K562 (cell line): ENCODE measurements around the gene RGL2. TPM values are rescaled to one million over a fixed set of nuclear protein-coding genes. Genes with fewer than 3 reads are reported as not detected.

Experiments
- ARID4B ChIP-seq: sonication (generic); formaldehyde crosslinking; IDR thresholded peaks from 2 replicates; pipeline ENCODE4 v1.8.0; 2022; ENCODE audit warnings: mild to moderate bottlenecking, missing genetic modification reagents
- E2F5 ChIP-seq: sonication (generic); formaldehyde crosslinking; IDR thresholded peaks from 2 replicates; pipeline ENCODE4 v1.8.0; 2022; ENCODE audit warnings: mild to moderate bottlenecking, missing genetic modification reagents
- HSF4 ChIP-seq: fragments of 250-450 bp; sonication (Bioruptor Pico); IDR thresholded peaks from 2 replicates; pipeline ENCODE4 v2.1.2; 2022; ENCODE audit warnings: mild to moderate bottlenecking, moderate library complexity, borderline replicate concordance
- KDM1A ChIP-seq, 2 experiments: fragments of 450-650 bp; IDR thresholded peaks; 2 replicates each; pipeline ENCODE4 v1.6.1; 2016; ENCODE audit warnings: mild to moderate bottlenecking in 2 of 2
- RAD21 ChIP-seq, 2 experiments: fragments of 250-450 bp in 1 of 2; fragments of 450-650 bp in 1 of 2; sonication (Bioruptor Pico) in 1 of 2; formaldehyde crosslinking in 1 of 2; IDR thresholded peaks in 1 of 2; conservative IDR thresholded peaks in 1 of 2; 2 replicates each; pipeline versions ENCODE4 v1.4.0 to v1.8.0; 2020 to 2022; ENCODE audit warnings: mild to moderate bottlenecking in 2 of 2, moderate library complexity in 1 of 2
- SMARCE1 ChIP-seq: fragments of 450-650 bp; IDR thresholded peaks from 2 replicates; pipeline ENCODE4 v1.7.1; 2016; ENCODE audit warnings: mild to moderate bottlenecking
- ZBTB40 ChIP-seq, 2 experiments: fragments of 450-650 bp in 1 of 2; sonication (generic) in 1 of 2; formaldehyde crosslinking in 1 of 2; IDR thresholded peaks; 2 replicates each; pipeline versions ENCODE4 v1.7.1 to v1.9.0; 2016 to 2022; ENCODE audit warnings: inconsistent platforms in 1 of 2, mild to moderate bottlenecking in 1 of 2, missing genetic modification reagents in 1 of 2
- ZKSCAN8 ChIP-seq: fragments of 200-800 bp; sonication (Bioruptor generic); IDR thresholded peaks from 2 replicates; pipeline ENCODE4 v1.6.1; 2016; ENCODE audit warnings: missing genetic modification characterization, missing compliant biosample characterization
- ZNF740 ChIP-seq, 3 experiments: fragments of 200-800 bp in 1 of 3; sonication (Bioruptor generic) in 1 of 3; sonication (generic) in 1 of 3; formaldehyde crosslinking in 1 of 3; IDR thresholded peaks; 2 replicates each; pipeline versions ENCODE4 v1.6.1 to v1.8.0; 2016 to 2022; ENCODE audit warnings: mild to moderate bottlenecking in 2 of 3, missing compliant biosample characterization in 2 of 3, missing genetic modification characterization in 2 of 3, missing genetic modification reagents in 1 of 3
- polyA plus RNA-seq, 8 experiments: library from polyadenylated mRNA; depleted of rRNA in 4 of 8; stranded (reverse) in 5 of 8; unstranded in 3 of 8; fragments of >200 nt; fragmentation: Nextera tagmentation in 2 of 8; fragmentation: Illumina TruSeq in 1 of 8; extraction: Ambion mirVana in 2 of 8; extraction: Trizol in 1 of 8; gene quantifications; 2 replicates each; pipeline versions ENCODE4 v1.2.1 to v1.2.3, GENCODE V29; 2011 to 2014; ENCODE audit warnings: inconsistent platforms in 1 of 8, missing spikeins in 1 of 8
- total RNA-seq, 7 experiments: library from RNA; depleted of rRNA in 6 of 7; stranded (reverse); fragments of >200 nt in 6 of 7; fragmentation: Illumina TruSeq in 2 of 7; extraction: Trizol in 2 of 7; gene quantifications; 2 replicates each; pipeline versions ENCODE4 v1.2.1 to v1.2.3, GENCODE V29; 2011 to 2021; ENCODE audit warnings: low replicate concordance in 1 of 7

RGL2 gene
- total and polyA plus RNA-seq, 9 of the 15 experiments (the other 6 are each of a cell fraction or from before 2014, with no cell fraction given), result 1.8 to 57.1 (median 19.5) TPM

- peak; percentile 100 for TF ChIP-seq ZBTB40 (IDR thresholded peaks at IDR 0.05)
- TF ChIP-seq ZBTB40 (CRISPR knock-in tag; IDR thresholded peaks at IDR 0.05), result no peak
- TF ChIP-seq HSF4 (CRISPR knock-in tag), result peak; percentile 62; the same call in 1 of the 2 replicates
- TF ChIP-seq E2F5 (CRISPR knock-in tag), result no peak
- peak in 1 of 2 experiments; percentile 16; a peak in 1 of 4 replicates for TF ChIP-seq RAD21 (CRISPR knock-in tag; conservative IDR thresholded peaks at IDR 0.05 in 1 of 2, IDR thresholded peaks at IDR 0.05 in 1 of 2)
- no peak for TF ChIP-seq KDM1A (IDR thresholded peaks at IDR 0.05)
- 0 out of 2 replicates have a peak, but pooled peaks have one; percentile 12 for TF ChIP-seq SMARCE1
- peak; percentile 81 for TF ChIP-seq ARID4B (CRISPR knock-in tag)
- no peak for TF ChIP-seq ZNF740 (CRISPR knock-in tag; IDR thresholded peaks at IDR 0.05)
- TF ChIP-seq ZNF740 (tag; IDR thresholded peaks at IDR 0.05), result no peak; a peak in 1 of 4 replicates
- TF ChIP-seq ZKSCAN8 (CRISPR knock-in tag), result no peak
Measured at GRCh38 chr6:33271468-33272274, 27.1 kb downstream of the RGL2 start, which contains the start of the genes RPS18 and VPS52 (continued).
